Measurements from ENCODE around the gene SLCO3A1.
A peak's percentile ranks its signal among the peaks of the same experiment; 100 is the strongest.

SLCO3A1 gene

GRCh38 chr15:91966194-91966552 is 112.7 kb downstream of the SLCO3A1 start:
- no peak for DNase-seq (ENCODE audit: low spot score)

DNA sequence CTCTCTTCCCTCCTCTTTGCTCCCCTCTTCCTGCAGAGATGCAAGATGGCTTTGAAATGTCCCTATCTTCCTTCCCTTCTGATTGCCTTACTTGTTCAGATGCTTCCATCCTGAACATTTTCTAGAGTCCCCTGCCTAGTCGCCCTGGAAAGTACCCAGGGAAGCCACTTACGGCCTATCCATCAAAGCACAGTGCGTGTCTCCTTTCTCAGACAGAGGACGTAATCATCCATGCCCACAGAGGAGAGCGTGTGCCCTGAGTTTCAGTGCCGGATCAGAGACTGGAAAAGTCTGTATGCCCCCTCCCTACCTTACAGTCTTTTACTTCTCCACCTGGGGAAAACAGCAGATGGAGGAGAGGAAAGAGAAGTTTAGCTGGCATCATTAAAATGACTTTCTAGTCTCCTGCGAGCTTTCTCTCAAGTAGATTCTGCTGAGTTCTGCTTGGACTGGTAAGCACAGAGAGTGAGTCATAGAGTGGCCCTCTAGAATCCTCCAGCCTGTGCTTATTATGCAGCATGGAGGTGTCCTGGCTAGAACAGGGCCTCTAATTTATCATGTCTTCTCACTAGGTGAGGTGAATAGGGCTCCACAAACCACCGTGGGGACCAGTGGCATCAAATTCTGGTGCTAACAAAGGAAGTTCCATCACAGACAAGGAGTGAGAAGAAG is 114.6 kb downstream of the SLCO3A1 start:
- no peak for DNase-seq (ENCODE audit: low spot score)

GRCh38 chr15:91968610-91969009 is 115.1 kb downstream of the SLCO3A1 start:
- no peak for DNase-seq (ENCODE audit: low spot score)

DNA sequence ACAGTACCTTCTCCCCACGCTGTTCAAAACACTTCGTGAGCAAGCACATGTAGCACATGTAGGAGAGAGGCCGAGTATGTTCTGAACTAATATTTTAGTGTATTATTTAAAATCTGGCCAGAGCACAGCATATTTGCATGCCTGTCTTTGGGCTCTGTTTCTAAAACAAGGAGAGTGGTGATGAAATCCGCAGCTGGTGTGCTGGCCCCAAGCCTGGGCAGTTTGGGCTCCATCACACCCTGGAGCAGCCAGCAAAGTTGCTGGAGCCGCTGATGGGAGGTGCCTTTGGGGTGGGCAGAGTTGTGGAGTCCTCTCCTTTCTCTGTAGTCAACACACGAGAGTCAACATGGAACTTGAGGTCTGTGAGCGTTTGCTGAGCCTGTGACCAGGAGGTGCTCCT is 116.6 kb downstream of the SLCO3A1 start:
- no peak for DNase-seq (ENCODE audit: low spot score)

DNA sequence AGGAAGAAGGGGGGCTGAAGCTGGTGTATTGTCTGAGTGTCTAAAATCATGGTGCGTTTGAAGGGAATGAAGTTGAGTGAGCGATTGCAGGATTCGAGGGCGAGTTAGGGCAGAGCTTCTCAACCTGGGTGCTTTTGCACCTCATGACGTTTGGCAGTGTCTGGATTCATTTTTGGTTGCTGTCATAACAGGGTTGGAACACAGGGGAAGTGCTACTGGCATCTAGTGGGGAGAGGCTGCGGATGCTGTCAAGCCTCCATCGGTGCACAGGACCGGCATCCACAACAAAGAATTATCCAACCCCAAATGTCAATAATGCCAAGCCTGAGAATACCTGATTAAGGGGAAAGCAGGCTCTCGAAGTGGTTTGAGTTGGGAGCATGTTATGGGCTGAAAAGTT is 120.0 kb downstream of the SLCO3A1 start:
- peak; percentile 21 for DNase-seq (ENCODE audit: low spot score)

DNA sequence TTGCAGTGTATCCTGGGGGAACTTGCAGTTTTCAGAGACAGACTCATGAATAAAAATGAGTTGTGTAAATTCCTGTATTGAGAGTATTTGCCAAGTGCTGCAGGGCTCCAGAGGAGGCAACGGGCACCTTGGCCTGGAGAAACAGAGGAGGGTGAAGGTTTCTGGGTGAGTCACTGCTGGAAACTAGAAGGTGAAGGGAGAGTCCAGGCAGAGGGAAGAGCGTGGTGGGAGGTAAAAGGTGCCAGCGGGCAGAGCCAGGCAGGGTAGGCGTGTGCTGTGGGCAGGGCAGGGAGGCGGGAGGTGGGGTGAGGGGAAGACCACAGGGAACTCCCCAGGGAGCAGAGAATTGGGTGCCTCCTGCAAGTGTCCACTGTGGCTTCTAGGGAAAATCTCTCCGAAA is 120.8 kb downstream of the SLCO3A1 start:
- DNase-seq (ENCODE audit: low spot score), result no peak

DNA sequence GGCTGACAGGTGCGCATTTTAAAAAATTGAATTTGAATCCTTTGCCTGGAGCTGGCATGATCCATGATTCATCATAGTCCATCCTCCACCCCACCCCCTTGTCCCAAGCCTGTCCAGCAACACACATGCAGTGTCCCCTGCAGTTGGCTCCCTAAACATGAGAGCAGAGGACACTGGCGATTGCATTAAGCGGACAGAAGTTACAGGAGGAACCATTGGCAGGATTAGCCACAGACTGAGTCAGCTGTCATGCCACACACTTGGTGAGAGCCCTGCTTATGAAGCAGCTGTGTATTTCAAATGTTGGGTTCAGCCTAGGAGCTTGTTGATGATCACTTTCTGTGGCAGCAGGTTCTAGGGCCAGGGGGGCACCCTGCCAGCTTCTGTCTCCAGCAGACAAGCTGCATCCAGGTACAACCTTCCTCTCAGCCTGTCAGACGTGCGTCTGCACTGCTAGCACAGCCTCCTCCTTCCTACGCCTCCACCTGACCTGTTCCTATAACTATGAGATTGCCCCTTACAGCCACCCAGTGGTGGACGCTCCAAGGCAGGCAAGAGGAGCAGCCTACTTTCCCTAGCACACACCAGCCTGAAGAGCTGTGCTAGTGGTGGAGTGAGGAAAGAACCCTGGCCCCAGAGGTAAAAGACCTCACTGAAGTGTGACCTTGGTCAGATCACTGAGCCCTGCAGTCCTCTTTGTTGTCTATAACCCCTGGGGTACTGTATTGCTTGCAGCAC is 121.9 kb downstream of the SLCO3A1 start:
- DNase-seq (ENCODE audit: low spot score), result peak; percentile 22

DNA sequence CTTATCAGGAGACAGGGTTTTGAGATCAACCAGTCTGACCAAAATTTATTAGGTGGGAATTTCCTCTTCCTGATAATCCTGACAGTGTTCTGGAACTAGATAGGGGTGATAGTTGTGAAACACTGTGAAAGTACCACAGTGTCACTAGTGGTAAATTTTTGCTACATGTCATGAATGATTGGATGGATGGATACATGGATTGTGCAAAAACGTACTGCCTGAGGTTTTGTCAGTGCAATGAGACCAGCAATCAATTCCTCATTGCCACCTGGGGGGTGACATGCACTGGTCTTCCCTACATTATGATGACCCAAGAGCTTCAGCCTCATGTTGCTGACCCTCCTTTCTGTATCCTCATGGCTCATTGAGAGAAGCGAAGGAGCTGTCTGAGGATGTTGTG is 123.5 kb downstream of the SLCO3A1 start:
- DNase-seq (ENCODE audit: low spot score), result no peak

DNA sequence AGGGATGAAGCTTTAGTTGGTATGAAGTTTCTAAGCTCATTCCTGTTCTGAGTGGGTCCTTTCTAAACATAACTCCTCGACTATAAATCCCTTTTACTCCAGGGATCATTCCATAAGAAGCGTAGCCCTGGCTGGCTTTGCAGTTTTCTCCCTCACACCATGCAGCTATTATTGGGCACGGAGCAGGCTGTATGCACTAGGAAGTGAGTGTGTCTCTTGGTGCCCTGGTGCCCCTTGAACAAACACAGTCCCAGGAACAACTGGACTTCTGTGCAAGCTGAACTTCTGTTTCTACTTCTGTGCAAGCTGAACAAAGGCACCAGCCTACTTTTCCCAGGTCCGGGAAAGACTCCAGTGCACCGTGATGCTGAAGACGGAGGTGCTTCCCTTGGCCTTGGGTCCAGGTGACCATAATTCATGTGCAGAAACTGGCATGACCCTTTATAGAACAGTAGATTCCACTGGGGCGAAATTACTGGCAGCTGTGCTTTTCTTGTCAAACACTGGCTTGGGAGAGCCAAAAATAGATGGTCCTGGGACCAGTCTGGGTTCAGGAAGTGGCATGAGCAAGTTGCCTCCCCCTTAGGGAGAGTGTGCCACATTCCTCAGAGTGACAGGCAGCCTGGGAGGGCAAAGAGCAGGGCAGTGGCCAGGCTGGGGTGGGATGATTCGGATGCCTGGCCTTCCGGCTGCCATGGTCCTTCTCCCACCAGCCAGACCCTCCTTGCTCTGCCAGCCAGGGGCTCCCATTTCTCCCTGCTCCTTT is 127.2 kb downstream of the SLCO3A1 start:
- no peak for DNase-seq (ENCODE audit: low spot score)

DNA sequence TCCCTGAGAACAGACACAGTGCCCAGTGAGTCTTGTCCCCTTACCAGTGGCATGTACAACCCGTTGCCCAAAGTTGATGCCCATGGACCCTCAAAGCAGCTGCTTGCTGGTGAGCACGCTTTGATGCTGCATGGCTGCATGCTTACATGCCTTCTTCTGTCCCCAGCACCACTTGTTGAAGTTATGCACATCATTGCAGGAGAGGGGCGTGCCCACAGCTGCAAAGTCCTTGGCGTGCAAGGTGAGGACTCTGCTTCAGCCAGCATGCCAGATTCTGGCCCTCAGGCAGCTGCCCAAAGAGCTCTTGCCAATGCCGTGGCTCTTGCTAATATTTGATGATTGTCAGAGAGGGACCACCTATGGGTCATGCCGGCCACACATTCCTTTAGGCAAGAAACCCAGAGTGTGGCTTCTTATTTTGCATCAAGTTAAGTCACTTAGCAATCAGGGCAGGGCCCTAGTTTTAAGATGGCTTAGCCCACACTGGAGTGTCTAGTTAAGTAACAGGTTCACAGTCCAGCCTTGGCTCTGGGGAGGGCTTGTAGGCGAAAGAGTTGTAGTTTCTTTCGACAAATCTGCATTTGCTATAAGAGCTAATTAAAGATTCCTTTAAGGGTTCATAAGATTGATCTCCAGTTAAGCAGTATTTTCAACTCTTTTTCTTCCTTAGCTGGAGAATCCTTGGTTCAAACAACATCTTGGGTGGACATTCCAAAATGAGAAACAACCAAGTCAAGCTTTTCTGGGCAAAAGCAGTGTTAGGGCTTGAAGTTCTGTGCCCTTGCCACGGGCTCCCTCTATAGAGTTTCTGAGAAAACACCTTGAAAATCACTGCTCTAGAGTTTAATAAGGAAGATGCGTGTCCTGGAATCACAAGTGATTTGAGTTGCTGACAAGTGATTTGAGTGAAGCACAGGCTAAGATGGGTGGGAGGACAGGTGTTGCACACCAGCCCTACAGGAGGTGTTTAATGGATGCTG is 128.6 kb downstream of the SLCO3A1 start:
- DNase-seq (ENCODE audit: low spot score), result no peak

- no peak for DNase-seq (ENCODE audit: low spot score)
Observed at GRCh38 chr15:91983729-91984340, 130.3 kb downstream of the SLCO3A1 start.

DNA sequence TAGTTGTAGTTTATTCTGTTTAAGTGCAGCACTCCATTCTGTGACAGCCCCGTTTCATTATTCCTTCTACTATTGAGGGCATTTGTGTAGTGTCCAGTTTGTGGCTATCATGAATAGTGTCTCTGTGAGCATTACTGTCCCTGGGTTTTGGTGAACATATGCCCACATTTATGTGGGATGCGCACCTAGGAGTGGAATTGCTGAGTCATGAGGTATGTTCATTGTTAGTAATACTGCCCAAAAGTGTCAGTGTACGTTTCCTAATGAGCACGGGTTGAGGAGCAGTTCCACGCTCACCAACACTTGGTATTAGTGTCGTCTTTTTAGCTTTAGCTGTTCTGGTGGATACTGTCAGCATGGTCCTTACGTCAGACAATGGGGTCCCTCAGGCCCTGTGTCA is 131.8 kb downstream of the SLCO3A1 start:
- no peak for DNase-seq (ENCODE audit: low spot score)

DNA sequence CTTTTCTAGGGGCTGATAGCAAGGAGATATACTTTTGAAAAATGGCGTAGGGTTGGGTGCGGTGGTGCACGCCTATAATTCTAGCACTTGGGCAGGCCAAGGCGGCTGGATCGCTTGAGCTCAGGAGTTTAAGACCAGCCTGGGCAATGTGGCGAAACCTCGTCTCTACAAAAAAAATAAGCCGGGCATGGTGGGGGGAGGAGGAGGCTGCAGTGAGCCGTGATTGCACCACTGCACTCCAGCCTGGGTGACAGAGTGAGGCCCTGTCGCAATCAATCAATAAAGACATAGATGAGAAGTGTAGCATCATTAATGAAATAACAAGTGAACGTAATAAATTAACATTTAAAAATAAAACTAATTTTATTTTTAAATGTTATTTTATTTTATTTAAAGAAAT is 134.6 kb downstream of the SLCO3A1 start:
- no peak for DNase-seq (ENCODE audit: low spot score)

DNA sequence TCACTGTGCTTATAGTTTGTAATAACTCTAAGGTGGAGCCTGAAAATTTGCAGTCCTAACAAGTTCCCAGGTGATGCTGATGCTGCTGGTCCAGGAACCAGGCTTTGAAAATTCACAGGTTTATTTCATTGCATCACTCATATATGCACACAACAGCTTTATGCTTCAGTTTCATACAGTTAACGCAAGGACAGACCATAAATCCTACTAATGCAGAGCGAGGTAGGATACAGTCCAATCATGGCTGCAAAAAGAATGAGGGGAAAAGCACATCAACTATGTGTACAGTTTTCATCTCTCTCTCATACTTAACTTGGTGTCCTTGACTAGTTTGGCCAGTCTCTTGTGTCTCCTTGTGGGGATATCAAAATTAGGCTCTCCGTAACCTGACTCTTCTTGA is 135.1 kb downstream of the SLCO3A1 start:
- no peak for DNase-seq (ENCODE audit: low spot score)

- DNase-seq (ENCODE audit: low spot score), result no peak
Observed at GRCh38 chr15:91989821-91990220, 136.3 kb downstream of the SLCO3A1 start.

DNA sequence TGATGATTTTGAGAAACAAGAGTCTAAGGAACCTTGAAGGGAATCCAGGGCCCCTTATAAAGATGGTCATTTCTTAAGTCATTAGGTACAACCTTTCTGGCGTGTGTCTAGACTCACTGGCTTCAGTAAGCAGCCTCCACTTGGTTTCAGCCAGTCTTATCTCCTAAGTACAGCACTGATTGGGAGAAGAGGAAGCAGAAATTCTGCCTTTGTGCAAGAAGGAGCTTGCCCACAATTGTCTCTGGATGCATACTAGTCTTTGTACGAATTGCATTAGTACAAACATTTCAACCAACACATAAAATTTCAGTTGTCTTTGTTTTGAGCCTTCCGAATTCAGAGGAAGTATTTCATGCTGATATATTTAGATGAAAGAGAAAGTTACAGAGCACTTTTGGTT is 139.4 kb downstream of the SLCO3A1 start:
- no peak for DNase-seq (ENCODE audit: low spot score)

DNA sequence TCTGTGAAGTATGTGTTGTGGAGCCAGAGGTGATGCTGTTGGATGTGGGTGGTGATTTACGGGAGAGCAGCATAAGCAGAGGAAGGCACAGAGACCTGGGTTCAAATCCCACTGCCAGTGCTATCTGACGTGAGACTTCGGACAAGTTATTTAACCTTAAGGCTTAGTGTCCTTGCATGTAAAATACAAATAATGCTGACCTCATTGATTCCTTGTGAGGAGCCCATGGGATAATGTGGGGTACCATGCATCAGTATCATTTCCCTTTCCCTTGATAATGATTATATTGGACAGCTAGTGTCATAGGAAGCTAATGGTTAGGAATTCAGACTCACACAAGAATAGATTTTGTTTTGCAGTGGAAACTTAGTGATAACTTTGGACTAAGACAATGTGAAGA is 141.6 kb downstream of the SLCO3A1 start:
- DNase-seq (ENCODE audit: low spot score), result no peak

DNA sequence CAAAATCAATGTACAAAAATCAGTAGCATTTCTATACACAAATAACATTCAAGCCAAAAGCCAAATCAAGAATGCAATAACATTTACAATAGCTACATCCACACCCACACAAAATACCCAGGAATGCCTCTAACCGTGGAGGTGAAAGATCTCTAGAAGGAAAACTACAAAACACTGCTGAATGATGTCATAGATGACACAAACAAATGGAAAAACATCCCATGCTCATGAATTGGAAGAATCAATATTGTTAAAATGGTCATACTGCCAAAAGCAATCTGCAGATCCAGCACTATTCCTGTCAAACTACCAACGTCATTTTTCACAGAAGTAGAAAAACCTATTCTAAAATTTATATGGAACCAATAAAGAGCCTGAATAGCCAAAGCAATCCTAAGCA is 143.7 kb downstream of the SLCO3A1 start:
- no peak for DNase-seq (ENCODE audit: low spot score)

GRCh38 chr15:92000709-92001108 is 147.2 kb downstream of the SLCO3A1 start:
- DNase-seq (ENCODE audit: low spot score), result no peak

DNA sequence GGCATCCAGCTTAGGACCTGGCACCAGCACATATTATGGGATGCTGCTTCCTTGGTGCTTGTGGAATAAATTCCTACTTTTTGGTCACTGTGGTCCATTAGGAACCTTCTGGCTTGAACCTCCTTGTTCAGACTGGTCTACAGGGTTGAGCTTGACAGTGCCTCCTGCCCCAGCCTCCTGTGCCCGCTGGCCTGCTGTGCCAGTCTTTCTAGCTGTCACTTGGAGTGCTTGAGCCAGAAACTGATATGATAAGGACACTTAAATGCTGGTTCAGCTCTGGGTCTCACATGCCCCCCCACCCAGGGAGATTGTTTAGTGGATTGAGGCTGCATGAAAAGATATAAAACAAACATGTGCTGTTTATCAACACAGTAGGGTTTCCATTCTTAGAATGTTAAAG is 147.8 kb downstream of the SLCO3A1 start:
- no peak for DNase-seq (ENCODE audit: low spot score)

DNA sequence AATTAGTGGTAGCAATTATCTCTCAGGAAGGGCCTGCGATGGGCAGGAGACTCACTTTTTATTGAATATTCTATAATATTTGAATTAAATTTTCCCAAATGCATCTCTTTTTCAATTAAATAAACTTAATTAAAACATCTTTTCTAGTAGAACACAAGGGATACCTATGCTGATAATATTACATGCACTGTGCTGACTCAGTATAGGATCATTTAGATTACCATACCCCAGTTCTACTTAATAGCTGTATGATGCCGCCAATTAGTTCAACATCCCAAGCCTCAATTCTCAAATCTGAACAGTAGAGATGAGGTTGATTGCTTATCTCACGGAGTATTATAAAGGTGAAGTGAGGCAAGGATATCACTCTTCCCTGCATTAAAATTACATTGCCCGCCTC is 149.2 kb downstream of the SLCO3A1 start:
- DNase-seq (ENCODE audit: low spot score), result no peak
